Left ventricle myocardium inferior (tissue), 1 donor: Measurements from ENCODE around the gene PIK3C2G. TPM values are rescaled to one million over a fixed set of nuclear protein-coding genes. Genes with fewer than 3 reads are reported as not detected.

ENCODE experiments used
- DNase-seq: peaks from one replicate; pipeline ENCODE4 v3.0.0-alpha.2; 2020
- H3K27ac ChIP-seq: fragments of 200-600 bp; replicated peaks from 2 replicates; pipeline ENCODE4 v1.8.0; 2021
- H3K27me3 ChIP-seq: fragments of 200-600 bp; 2 replicates; pipeline ENCODE4 v1.8.0; 2021; ENCODE audit warnings: low read depth
- H3K36me3 ChIP-seq: fragments of 200-600 bp; 2 replicates; pipeline ENCODE4 v1.8.0; 2021
- H3K4me1 ChIP-seq: fragments of 200-600 bp; 2 replicates; pipeline ENCODE4 v1.8.0; 2021
- H3K4me3 ChIP-seq: fragments of 200-600 bp; 2 replicates; pipeline ENCODE4 v1.8.0; 2021; ENCODE audit warnings: mild to moderate bottlenecking, moderate library complexity
- H3K9me3 ChIP-seq: fragments of 200-600 bp; replicated peaks from 2 replicates; pipeline ENCODE4 v1.8.0; 2021
- CTCF ChIP-seq: fragments of 200-600 bp; IDR thresholded peaks from 2 replicates; pipeline ENCODE4 v1.8.0; 2021; ENCODE audit warnings: antibody characterized with exemption, mild to moderate bottlenecking, borderline replicate concordance
- intact Hi-C: fragments of 100-400 bp; cut with micrococcal nuclease; formaldehyde crosslinking; loops from one replicate; pipeline ENCODE4 v1.11.0; 2022
- total RNA-seq: library from RNA; stranded (reverse); fragmentation: NEBNext Ultra II Directional; extraction: Animal tissue kit (Norgen Biotek cat#: 25700); gene quantifications from one replicate; pipeline ENCODE4 v1.2.1, GENCODE V29; 2021
- donor health status: DM: no; HTN: yes; CAD: no; lungs with severe emphysema.

Gene PIK3C2G
- total RNA-seq, 1 donor from 2014 or later: not detected

- no peaks in the 10 kb centered on the region for H3K9me3 ChIP-seq
Observed at GRCh38 chr12:18559242-18559641, 297.9 kb downstream of the PIK3C2G start.

DNA sequence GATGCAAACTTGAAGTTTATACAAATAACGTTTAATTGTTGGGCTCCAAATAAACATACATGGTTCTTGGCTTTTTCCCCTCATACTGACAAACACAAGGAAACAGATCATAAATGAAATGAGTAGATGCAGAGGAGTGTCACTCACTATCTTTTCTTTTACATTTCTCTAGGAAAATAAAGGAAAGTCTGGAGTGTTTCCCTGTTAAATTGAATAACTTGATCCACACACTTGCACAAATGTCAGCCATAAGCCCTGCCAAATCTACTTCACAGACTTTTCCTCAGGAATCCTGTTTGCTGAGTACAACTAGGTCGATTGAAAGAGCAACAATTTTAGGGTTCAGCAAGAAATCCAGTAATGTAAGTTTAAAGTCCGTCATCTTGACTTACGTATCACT, 301.2 kb downstream of the PIK3C2G start:
- TF ChIP-seq CTCF: no peak
- H3K9me3 ChIP-seq: no peaks in the 10 kb centered on the region
- no peak overlapping the region for H3K27ac ChIP-seq
- intact Hi-C loops: no loop called here
- DNase-seq: no peak
- H3K27me3 ChIP-seq: no peaks in the 10 kb centered on the region
- no peak overlapping the region for H3K4me3 ChIP-seq
- no peaks in the 10 kb centered on the region for H3K36me3 ChIP-seq
- no peaks in the 10 kb centered on the region for H3K4me1 ChIP-seq

More at GRCh38 chr12:18559242-18559641, 297.9 kb downstream of the PIK3C2G start:
- H3K27me3 ChIP-seq: no peaks in the 10 kb centered on the region
- no peak for TF ChIP-seq CTCF
- no peaks in the 10 kb centered on the region for H3K36me3 ChIP-seq
- H3K4me1 ChIP-seq: no peaks in the 10 kb centered on the region
- H3K4me3 ChIP-seq: no peak overlapping the region
- intact Hi-C loops: no loop called here
- DNase-seq: no peak
- no peak overlapping the region for H3K27ac ChIP-seq

DNA sequence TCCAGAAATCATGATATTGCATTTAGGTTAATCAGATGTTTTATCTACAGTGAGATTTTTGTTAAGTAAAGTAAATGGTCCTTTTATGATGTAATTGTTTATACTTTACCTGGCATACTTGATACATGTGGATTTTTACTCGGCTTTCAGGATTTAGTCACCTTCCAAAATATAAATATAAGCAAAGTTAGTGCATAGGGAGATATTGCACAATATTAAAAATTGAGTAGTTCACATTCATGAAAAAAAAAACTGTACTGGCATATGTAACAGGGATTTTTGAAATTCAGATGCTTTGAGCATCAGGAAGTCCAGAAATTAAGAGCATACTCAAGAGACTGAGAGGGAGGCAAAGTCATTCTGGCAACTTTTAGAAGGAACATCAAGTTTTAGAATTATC, 303.0 kb downstream of the PIK3C2G start:
- intact Hi-C loops: no loop called here
- no peak overlapping the region for H3K27ac ChIP-seq
- TF ChIP-seq CTCF: no peak
- H3K4me3 ChIP-seq: no peak overlapping the region
- no peak for DNase-seq
- H3K4me1 ChIP-seq: no peaks in the 10 kb centered on the region
- H3K9me3 ChIP-seq: no peaks in the 10 kb centered on the region
- no peaks in the 10 kb centered on the region for H3K36me3 ChIP-seq
- no peaks in the 10 kb centered on the region for H3K27me3 ChIP-seq

DNA sequence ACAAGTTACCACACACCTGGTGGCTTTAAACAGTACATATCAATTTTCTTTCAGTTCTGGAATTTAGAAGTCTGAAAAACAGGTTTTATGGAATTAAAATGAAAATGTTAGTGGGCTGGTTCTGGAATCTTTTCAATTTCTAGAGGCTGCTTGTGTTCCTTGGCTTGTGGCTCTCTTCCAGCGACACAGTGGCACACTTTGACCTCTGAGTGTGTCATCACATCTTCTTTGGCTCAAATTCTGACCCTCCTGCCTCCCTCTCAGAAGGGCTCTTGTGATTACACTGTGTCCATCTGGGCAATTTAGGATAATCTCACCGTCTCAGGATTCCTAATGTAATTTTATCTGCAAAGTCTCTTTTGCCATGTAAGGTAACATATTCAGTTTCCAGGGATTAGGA, 306.5 kb downstream of the PIK3C2G start:
- Histone ChIP-seq H3K27me3 (no peaks in the 10 kb centered on the region), H3K4me1 (no peaks in the 10 kb centered on the region), H3K27ac (no peak overlapping the region), H3K4me3 (no peak overlapping the region), H3K36me3 (no peaks in the 10 kb centered on the region), H3K9me3 (peaks cover 5% of the 10 kb centered on the region)
- intact Hi-C loops: no loop called here
- TF ChIP-seq CTCF: no peak
- no peak for DNase-seq

DNA sequence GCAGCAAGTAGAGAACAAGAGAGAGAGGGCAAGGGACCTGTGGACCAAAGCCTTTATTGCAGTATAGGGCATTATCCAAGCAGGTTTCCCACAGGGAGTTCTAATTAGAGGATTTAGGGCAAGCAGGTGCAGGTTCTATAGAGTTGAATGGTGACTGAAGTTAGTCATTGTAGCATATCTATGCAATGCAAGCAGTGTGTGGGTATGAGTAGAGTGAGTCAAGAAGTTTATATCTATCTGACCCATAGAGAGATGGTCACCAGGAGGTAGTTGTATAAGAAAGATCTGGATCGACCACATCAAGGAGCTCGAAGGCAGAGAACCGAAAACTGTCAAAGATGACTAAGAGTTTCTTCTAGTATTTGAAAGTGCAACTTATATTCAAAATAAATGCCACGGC, 309.2 kb downstream of the PIK3C2G start:
- Histone ChIP-seq H3K27me3 (no peaks in the 10 kb centered on the region), H3K4me1 (no peaks in the 10 kb centered on the region), H3K9me3 (peaks cover 8% of the 10 kb centered on the region), H3K4me3 (no peak overlapping the region), H3K36me3 (no peaks in the 10 kb centered on the region), H3K27ac (no peak overlapping the region)
- intact Hi-C loops: no loop called here
- TF ChIP-seq CTCF: no peak
- DNase-seq: no peak

DNA sequence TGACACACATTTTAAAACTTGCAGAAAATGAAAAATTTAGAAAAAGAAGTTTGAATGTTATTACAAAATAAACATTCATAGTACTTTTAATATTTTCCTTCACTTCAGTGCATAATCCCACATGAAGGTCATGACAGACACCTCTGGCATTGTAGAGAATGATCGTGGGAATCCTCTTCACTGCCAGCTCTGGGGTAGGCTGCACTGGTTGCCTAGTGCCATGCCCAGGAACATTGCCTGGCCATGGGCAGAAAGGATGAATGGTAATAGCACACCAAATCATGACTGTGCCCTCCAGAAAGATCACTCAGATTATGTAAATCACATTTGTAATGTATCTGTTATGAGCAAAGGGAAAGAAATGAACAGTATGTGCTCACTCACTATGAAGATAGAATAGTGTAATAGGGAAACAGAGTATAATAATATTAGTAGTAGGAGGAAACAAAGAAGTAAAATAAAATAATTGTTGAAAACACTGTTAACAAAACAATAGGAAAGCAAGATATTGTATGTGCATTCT, 314.8 kb downstream of the PIK3C2G start:
- Histone ChIP-seq H3K4me1 (no peaks in the 10 kb centered on the region), H3K9me3 (peaks cover 8% of the 10 kb centered on the region), H3K36me3 (no peaks in the 10 kb centered on the region), H3K27me3 (no peaks in the 10 kb centered on the region), H3K4me3 (no peak overlapping the region), H3K27ac (no peak overlapping the region)
- DNase-seq: no peak
- no peak for TF ChIP-seq CTCF
- intact Hi-C loops: no loop called here
